ENCODE data around the gene BPI. TPM values are rescaled to one million over a fixed set of nuclear protein-coding genes. Genes with fewer than 3 reads are reported as not detected.

The BPI gene
- polyA plus RNA-seq, 1 of the 3 experiments (the other 2 are of a cell fraction): not detected

GRCh38 chr20:38355161-38356012, 51.4 kb downstream of the BPI start (continued):
- TF ChIP-seq USF2 (IDR thresholded peaks at IDR 0.05; ENCODE audit: borderline replicate concordance, low read depth, low read length) (no peak), REST (IDR thresholded peaks at IDR 0.05; ENCODE audit: low read depth, low read length) (no peak), TEAD4 (IDR thresholded peaks at IDR 0.05; ENCODE audit: borderline replicate concordance, insufficient read depth) (no peak)

- Histone ChIP-seq H2AFZ (ENCODE audit: low read depth) (no peak overlapping the region), H3K36me3 (replicated peaks in 1 of 2; ENCODE audit: control insufficient read depth in 1 of 2, insufficient read depth in 2 of 2, low read length in 1 of 2) (no peaks in the 10 kb centered on the region), H3K9me3 (no peaks in the 10 kb centered on the region), H3K9ac (no peak overlapping the region), H3K27ac (ENCODE audit: low read depth in 2 of 2, low read length in 1 of 2) (no peak overlapping the region), H3K4me3 (ENCODE audit: low read depth in 2 of 2, low read length in 1 of 2) (no peak overlapping the region), H3F3A (replicated peaks; ENCODE audit: insufficient read depth) (no peaks in the 10 kb centered on the region), H3K4me1 (ENCODE audit: control insufficient read depth in 1 of 2, insufficient read depth in 2 of 2, low read depth in 1 of 2, low read length in 1 of 2) (no peaks in the 10 kb centered on the region), H3K9me2 (no peaks in the 10 kb centered on the region), H3K4me2 (no peak overlapping the region), H3K79me2 (ENCODE audit: insufficient read depth) (no peaks in the 10 kb centered on the region), H4K20me1 (ENCODE audit: insufficient read depth) (no peaks in the 10 kb centered on the region), H3K27me3 (ENCODE audit: insufficient read depth) (no peaks in the 10 kb centered on the region)
- WGBS (ENCODE audit: low lambda C conversion rate): 67% methylated on average over 7 of the region's 7 CpGs
- ChIA-PET POLR2A (no interaction called here), CTCF (interaction anchor here (1.3 to 2.9 kb wide), 3 partner anchors 15 to 51 kb away, joined by 4 to 15 read pairs (median 8); no protein-coding TSS in a partner anchor)
- DNase-seq: no peak
- TF ChIP-seq FOXJ3 (CRISPR knock-in tag; IDR thresholded peaks at IDR 0.05): no peak
- no peak for TF ChIP-seq YY1 (IDR thresholded peaks at IDR 0.05; ENCODE audit: low read depth)
- no peak for TF ChIP-seq GABPA (IDR thresholded peaks at IDR 0.05; ENCODE audit: low read depth)
- TF ChIP-seq PBX3 (IDR thresholded peaks at IDR 0.05): no peak
- TF ChIP-seq ELF1 (IDR thresholded peaks at IDR 0.05): no peak
- TF ChIP-seq SMC3 (IDR thresholded peaks at IDR 0.05; ENCODE audit: low read depth, low read length): no peak
- TF ChIP-seq REST (IDR thresholded peaks at IDR 0.05; ENCODE audit: low read depth, low read length): no peak
- no peak for TF ChIP-seq TCF12 (IDR thresholded peaks at IDR 0.05)
- TF ChIP-seq RXRA (IDR thresholded peaks at IDR 0.05; ENCODE audit: borderline replicate concordance, low read depth): no peak
- no peak for TF ChIP-seq NRF1 (IDR thresholded peaks at IDR 0.05; ENCODE audit: low read depth, low read length)
- TF ChIP-seq USF2 (IDR thresholded peaks at IDR 0.05; ENCODE audit: borderline replicate concordance, low read depth, low read length): no peak
- TF ChIP-seq TAF1 (IDR thresholded peaks at IDR 0.05; ENCODE audit: borderline replicate concordance, low read depth, low read length): no peak
- no peak for TF ChIP-seq NFIC (IDR thresholded peaks at IDR 0.05; ENCODE audit: borderline replicate concordance)
- TF ChIP-seq MAX (IDR thresholded peaks at IDR 0.05; ENCODE audit: low read depth): no peak
- TF ChIP-seq GATA2 (CRISPR knock-in tag; IDR thresholded peaks at IDR 0.05): no peak
- TF ChIP-seq FOSL2 (IDR thresholded peaks at IDR 0.05; ENCODE audit: borderline replicate concordance, low read depth): no peak
- TF ChIP-seq USF1 (IDR thresholded peaks at IDR 0.05; ENCODE audit: borderline replicate concordance, low read depth): no peak
These were observed 53.8 kb downstream of the BPI start for GRCh38 chr20:38357653-38358207.

Measured in SK-N-SH (cell line).